PFSK-1 (cell line): ENCODE measurements around the gene SDS.

Experiments
- FOXP2 ChIP-seq: optimal IDR thresholded peaks from 2 replicates; pipeline ENCODE3; 2011; ENCODE audit warnings: borderline replicate concordance, control low read depth, inconsistent platforms; ENCODE audit not compliant: insufficient read depth; ENCODE audit errors: extremely low read length, extremely low read depth
- POLR2AphosphoS5 ChIP-seq: IDR thresholded peaks from 2 replicates; pipeline ENCODE4 v1.6.1; 2012; ENCODE audit warnings: low read depth, mild to moderate bottlenecking, control low read depth, low read length, moderate library complexity
- SIN3A ChIP-seq: IDR thresholded peaks from 2 replicates; pipeline ENCODE4 v1.6.1; 2012; ENCODE audit warnings: mild to moderate bottlenecking, low read length, moderate library complexity, borderline replicate concordance; ENCODE audit not compliant: insufficient read depth
- TAF1 ChIP-seq: IDR thresholded peaks from 2 replicates; pipeline ENCODE4 v1.6.1; 2012; ENCODE audit warnings: low read length, control low read depth, borderline replicate concordance; ENCODE audit not compliant: insufficient read depth
- TF ChIP-seq, protein P1 (sequence below), 2 experiments: IDR thresholded peaks; 2 replicates each; pipeline versions ENCODE4 v1.6.1 to v1.8.0; 2011 to 2012; ENCODE audit warnings: low read depth in 2 of 2, low read length in 2 of 2, control low read depth in 1 of 2, inconsistent platforms in 1 of 2, mild to moderate bottlenecking in 1 of 2, moderate library complexity in 1 of 2; ENCODE audit not compliant: insufficient read depth in 1 of 2

The SDS gene

DNA sequence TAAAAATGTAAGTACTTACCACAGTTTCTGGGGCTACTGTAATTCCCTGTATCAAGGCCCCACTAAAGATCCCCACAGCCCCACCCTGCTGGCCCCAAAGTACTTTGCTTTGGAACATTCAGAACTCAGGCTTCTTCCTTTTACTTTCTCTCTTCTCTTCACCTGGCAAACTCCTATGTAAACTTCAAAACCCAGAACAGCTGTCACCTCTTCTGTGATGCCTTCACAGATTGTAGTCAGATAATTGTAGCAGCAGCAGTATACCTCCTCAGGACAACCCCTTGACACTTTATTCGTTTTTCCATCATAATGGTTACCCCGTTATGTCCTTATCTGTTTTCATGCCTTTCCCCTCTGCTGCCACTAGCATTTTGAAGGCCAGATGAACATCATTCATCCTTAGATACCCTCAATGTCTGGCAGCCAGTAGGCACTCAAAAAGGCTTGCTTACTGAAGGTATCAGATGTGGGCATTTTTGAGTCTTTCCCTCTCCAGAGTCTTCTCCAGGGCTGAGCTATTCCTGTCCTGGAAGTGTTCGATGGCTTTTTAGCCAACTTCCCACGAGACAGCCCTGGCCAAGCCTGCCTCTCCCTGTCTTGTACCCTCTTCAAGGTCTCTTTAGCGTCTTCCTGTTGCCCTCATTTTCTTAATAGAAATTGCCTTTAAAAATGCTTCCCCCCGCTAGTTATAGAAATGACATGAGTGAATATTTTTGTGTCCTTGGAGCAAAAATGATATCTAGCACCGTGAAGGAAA, 37.9 kb downstream of the SDS start:
- TF ChIP-seq FOXP2 (no peak), SIN3A (no peak), TAF1 (no peak), POLR2AphosphoS5 (no peak)
- TF ChIP-seq, protein P1, sequence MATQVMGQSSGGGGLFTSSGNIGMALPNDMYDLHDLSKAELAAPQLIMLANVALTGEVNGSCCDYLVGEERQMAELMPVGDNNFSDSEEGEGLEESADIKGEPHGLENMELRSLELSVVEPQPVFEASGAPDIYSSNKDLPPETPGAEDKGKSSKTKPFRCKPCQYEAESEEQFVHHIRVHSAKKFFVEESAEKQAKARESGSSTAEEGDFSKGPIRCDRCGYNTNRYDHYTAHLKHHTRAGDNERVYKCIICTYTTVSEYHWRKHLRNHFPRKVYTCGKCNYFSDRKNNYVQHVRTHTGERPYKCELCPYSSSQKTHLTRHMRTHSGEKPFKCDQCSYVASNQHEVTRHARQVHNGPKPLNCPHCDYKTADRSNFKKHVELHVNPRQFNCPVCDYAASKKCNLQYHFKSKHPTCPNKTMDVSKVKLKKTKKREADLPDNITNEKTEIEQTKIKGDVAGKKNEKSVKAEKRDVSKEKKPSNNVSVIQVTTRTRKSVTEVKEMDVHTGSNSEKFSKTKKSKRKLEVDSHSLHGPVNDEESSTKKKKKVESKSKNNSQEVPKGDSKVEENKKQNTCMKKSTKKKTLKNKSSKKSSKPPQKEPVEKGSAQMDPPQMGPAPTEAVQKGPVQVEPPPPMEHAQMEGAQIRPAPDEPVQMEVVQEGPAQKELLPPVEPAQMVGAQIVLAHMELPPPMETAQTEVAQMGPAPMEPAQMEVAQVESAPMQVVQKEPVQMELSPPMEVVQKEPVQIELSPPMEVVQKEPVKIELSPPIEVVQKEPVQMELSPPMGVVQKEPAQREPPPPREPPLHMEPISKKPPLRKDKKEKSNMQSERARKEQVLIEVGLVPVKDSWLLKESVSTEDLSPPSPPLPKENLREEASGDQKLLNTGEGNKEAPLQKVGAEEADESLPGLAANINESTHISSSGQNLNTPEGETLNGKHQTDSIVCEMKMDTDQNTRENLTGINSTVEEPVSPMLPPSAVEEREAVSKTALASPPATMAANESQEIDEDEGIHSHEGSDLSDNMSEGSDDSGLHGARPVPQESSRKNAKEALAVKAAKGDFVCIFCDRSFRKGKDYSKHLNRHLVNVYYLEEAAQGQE (IDR thresholded peaks at IDR 0.05; ENCODE audit: insufficient read depth in 1 of 2, low read depth in 2 of 2, low read length in 2 of 2), result no peak

DNA sequence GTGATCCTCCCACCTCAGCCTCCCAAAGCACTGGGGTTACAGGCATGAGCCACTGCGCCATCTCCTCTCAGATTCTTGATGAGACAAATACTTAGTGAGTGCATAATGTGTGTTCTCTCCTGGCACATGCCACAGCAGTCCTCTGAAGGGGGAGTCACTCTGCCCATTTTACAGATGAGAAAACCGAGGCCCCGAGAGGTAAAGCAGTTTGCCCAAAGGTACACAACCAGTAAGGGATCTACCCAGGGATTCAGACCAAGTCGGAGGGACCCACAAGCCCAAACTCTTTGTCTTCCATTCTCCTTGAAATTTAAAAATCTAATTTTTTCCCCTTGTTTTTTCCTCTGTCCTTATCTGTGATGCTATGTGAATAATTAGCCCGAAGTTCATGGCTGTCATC, 39.0 kb downstream of the SDS start:
- no peak for TF ChIP-seq FOXP2
- TF ChIP-seq SIN3A, result no peak
- TF ChIP-seq TAF1, result no peak
- TF ChIP-seq, protein P1 (IDR thresholded peaks at IDR 0.05; ENCODE audit: insufficient read depth in 1 of 2, low read depth in 2 of 2, low read length in 2 of 2), result no peak
- TF ChIP-seq POLR2AphosphoS5, result no peak

DNA sequence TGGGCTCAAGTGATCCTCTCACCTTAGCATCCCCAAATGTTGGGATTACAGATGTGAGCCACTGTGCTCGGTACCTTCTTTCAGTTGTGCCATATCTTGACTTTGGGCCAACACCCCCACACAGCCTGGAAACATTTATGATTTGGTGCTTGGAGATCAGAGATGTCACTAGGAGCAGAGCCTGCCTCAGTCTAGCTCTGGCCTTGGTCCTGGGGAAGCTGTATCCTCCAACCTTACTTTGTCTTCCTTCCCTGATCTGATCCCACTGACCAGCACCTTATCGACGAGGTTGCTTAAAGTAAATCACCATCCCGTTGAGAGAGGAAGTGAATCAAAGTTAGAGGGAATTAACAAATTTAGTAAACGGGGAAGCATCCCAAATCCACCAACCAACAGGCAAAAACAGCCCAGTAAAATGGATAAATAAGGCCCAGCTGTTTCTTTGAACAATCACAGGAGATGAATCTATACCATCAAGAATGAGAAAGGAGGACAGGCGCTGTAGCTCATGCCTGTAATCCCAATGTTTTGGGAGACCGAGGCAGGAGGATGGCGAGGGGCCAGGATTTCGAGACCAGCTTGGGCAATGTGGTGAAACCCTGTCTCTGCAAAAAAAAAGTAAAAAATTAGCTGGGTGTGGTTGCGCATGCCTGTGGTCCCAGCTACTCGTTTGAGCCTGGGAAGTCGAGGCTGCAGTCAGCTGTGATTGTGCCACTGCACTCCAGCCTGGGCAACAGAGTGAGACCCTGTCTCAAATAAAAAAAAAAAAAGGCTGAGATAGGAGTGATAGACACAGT, 41.9 kb downstream of the SDS start:
- TF ChIP-seq, protein P1 (IDR thresholded peaks at IDR 0.05; ENCODE audit: insufficient read depth in 1 of 2, low read depth in 2 of 2, low read length in 2 of 2), result peak in 1 of 2 experiments; percentile 68; a peak in 1 of 4 replicates
- no peak for TF ChIP-seq SIN3A

DNA sequence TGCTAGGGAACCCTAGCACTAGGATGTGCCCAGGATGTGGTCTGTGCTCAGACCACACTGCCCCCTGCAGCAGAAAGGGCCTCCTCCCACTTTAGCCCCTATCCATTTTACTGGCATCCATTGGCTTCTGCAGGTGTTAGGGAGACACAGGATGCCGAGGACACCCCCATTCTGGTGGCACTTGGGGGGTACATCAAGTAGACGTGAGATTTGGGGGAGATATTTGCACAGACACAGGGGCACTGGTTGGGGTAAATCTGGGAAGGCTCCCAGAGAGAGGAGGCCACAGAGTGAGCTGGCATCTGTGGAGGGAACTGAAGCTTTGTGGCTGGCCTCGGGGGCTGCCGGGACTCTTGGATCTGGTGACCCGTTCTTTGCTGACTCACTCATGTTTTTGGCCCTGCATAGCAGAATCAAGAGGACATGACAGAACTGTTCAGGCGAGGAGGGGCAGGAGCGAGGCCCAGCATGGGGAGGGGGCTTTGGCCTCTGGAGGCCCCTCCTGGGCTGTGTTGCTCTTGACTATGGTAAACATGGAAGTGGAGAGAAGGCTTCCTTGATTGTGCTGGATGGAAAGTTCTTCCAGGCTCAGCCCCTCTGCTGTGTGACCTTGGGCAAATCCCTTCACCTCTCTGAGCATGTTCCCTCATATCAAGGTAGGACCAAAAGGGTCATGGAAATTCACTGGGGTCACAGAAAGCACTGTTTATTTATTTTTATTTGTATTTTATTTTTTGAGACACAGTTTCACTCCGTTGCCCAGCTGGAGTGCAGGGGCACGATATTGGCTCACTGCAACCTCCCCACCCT, 43.5 kb downstream of the SDS start:
- TF ChIP-seq TAF1, result no peak
- TF ChIP-seq POLR2AphosphoS5, result no peak
- TF ChIP-seq SIN3A, result no peak
- TF ChIP-seq FOXP2, result no peak
- TF ChIP-seq, protein P1 (IDR thresholded peaks at IDR 0.05; ENCODE audit: insufficient read depth in 1 of 2, low read depth in 2 of 2, low read length in 2 of 2), result no peak
